Fibroblast of the aortic adventitia (primary cell): ENCODE results near the gene BTF3L4. TPM values are rescaled to one million over a fixed set of nuclear protein-coding genes. Genes with fewer than 3 reads are reported as not detected.

Experiments
- DNase-seq: peaks from one replicate; pipeline ENCODE4 v3.0.0-alpha.2; 2010; ENCODE audit warnings: low read depth
- H3K4me3 ChIP-seq: 2 replicates; pipeline ENCODE4 v1.5.1; 2011; ENCODE audit warnings: low read depth, mild to moderate bottlenecking, control low read depth, low read length, moderate library complexity
- total RNA-seq: library from RNA; depleted of rRNA; stranded (reverse); fragments of >200 nt; gene quantifications from 2 replicates; pipeline ENCODE4 v1.2.3, GENCODE V29; 2012; ENCODE audit warnings: low replicate concordance
- TF ChIP-seq, protein P1 (sequence below): IDR thresholded peaks from 2 replicates; pipeline ENCODE4 v1.5.1; 2011; ENCODE audit warnings: mild to moderate bottlenecking, low read length, control low read depth, inconsistent platforms; ENCODE audit not compliant: insufficient read depth

BTF3L4 gene
- total RNA-seq, 1 donor, result 109 TPM

DNA sequence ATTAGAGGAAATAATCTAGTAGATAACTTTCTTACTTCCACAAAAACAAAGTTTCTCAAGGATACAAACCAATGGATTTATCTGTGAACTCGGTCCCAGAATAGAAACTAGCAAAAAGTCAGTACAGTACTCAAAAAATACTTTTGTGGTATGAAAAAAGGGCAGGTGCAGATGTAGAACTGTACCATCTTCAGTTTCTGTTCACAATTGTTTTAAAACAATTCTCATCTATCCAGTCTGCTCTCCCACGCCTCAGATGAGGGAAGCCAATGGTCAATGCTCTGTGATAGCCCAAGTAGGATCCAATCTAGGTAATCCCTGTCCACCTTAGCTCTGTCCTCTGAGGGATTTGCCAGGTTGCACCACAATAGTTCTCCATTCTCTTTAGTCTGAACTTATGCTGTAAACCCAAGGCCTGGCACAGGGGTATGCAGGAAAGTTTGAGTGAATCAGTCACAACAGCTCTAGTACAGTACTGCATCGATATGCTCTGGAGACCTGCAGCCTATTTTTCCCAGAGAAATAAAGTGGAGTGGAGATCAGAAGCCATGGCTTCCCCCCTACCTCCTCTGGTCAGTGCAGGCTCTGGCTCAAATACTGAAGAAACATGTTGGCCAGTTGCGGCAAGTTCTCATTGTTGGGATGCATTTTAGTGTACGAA, 23.8 kb upstream of the BTF3L4 start:
- TF ChIP-seq, protein P1, sequence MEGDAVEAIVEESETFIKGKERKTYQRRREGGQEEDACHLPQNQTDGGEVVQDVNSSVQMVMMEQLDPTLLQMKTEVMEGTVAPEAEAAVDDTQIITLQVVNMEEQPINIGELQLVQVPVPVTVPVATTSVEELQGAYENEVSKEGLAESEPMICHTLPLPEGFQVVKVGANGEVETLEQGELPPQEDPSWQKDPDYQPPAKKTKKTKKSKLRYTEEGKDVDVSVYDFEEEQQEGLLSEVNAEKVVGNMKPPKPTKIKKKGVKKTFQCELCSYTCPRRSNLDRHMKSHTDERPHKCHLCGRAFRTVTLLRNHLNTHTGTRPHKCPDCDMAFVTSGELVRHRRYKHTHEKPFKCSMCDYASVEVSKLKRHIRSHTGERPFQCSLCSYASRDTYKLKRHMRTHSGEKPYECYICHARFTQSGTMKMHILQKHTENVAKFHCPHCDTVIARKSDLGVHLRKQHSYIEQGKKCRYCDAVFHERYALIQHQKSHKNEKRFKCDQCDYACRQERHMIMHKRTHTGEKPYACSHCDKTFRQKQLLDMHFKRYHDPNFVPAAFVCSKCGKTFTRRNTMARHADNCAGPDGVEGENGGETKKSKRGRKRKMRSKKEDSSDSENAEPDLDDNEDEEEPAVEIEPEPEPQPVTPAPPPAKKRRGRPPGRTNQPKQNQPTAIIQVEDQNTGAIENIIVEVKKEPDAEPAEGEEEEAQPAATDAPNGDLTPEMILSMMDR, result no peak
- DNase-seq, result no peak
- H3K4me3 ChIP-seq, result peak overlapping the region; percentile 99

DNA sequence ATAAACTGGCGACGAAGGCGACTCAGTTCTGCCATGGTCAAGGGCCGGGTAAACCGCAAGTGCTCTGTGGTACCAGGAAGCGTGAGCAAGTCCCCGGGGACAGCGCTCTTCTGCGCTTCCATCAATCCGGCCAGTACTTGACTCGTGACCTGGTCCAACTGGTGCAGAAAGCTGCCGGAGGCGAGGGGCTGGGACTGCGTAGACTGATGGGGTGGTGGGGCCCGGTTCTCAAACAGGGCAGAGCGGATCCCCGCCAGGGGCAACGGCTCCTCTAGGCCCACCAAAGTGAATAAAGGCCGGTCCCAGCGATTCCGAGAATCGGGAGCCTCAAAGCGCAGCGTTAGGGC, 23.3 kb upstream of the BTF3L4 start:
- H3K4me3 ChIP-seq, result peak overlapping the region; percentile 99
- peak; percentile 62 for DNase-seq
- TF ChIP-seq, protein P1, result no peak

DNA sequence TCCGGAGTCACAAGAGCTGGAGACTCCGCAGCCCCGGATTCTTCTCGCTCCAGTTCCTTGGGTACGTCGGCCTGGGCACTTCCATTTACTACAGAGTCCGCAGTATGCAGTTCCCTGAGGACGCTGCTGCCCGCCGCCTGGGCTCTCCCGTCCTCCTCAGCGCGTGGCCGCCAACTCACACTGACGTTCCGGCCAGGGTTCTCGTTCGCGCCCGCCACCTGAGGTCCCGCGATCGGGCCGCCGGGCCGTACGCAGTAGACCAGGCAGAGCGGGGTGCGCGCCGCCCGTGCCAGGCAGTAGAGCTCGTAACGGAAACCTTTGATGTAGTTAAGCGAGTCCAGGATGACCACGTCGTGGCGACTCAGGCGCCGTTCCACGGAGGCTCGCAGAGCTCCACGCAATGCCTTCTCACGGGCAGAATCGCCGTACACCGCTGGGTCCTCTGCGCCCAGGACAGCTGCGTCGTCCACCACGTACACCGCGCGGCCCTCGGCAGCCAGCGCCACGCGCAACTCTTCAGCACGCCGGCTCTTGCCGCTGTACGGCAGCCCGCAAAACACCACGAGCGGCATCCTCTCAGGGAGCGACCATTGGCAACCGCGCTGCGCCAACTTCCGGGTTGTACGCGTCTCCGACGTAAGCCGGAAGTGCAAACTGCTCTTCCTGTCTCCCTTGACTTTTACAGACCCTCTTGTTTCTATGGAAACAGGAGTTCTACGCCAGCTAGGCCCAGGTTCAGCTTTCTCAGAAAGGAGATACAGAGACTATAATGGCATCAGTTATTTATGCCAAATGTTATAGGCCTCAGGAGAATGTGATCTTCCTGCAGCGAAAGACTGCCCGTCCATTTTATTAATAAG, 22.7 kb upstream of the BTF3L4 start, which contains the start of gene KTI12:
KTI12 (minus strand) TSS at position 621 of the 860 bp plus-strand sequence; CDS start at position 572, 49 bp downstream.
- H3K4me3 ChIP-seq, result peak within 1 kb of the TSS; percentile 99
- DNase-seq, result peak; percentile 93
- TF ChIP-seq, protein P1, result no peak

DNA sequence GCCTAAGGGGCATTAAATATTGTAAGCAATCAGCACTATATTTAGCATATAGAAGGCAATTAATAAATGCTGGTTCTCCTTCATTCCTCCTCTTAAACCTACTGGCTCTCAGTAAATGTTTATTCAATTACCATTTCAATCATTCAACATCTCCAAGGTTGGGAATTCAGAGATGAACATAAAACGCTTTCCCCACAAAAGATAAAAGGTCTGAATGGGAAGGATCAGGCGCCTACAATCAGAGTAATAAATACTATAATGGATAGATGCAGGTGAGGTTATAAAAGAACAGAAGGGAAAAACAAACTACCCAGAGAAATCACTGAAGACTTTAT, 22.1 kb upstream of the BTF3L4 start:
- H3K4me3 ChIP-seq, result peak overlapping the region; percentile 99
- TF ChIP-seq, protein P1, result no peak
- DNase-seq, result no peak

DNA sequence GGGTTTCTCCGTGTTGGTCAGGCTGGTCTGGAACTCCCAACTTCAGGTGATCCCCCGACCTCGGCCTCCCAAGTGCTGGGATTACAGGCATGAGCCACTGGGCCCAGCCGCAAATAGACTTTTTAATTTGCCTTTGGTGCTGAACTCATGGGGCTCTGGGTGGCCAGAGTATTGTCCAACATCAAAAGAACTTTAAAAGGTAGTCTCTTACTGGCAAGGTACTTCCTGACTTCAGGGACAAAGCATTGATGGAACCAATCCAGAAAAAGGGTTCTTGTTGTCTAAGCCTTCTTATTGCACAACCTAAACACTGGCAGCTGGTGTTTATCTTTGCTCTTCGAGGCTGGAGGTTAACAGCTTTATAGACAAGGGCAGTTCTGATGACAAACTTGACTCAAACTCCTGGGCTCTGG, 18.7 kb upstream of the BTF3L4 start:
- TF ChIP-seq, protein P1, result no peak
- peak; percentile 14 for DNase-seq
- H3K4me3 ChIP-seq, result no peak overlapping the region

DNA sequence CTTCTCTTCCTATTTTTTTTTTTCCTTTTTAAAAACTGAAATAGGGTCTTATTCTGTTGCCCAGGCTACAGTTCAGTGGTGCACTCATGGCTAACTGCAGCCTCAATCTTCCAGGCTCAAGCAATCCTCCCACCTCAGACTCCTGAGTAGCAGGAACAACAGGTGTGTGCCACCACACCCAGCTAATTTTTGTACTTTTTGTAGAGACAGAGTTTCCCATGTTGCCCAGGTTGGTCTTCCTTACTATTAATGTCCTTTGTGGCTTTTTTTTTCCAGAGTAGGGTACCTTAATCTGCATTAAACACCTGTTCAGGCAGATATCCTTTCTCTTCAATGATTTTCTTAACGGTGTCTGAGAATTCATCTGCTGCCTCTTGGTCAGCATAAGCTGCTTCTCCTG, 18.2 kb upstream of the BTF3L4 start:
- no peak for DNase-seq
- no peak overlapping the region for H3K4me3 ChIP-seq
- TF ChIP-seq, protein P1, result no peak
